ENCODE measurements around the gene XRCC1. TPM values are rescaled to one million over a fixed set of nuclear protein-coding genes. Genes with fewer than 3 reads are reported as not detected.
A peak's percentile ranks its signal among the peaks of the same experiment; 100 is the strongest.

Gene XRCC1
- total RNA-seq, 1 donor, result 14.2 TPM

GRCh38 chr19:43505941-43506340 lies 69.4 kb downstream of the XRCC1 start:
- no peaks in the 10 kb centered on the region for H3K9me3 ChIP-seq (ENCODE audit: low read depth, low read length)
- no peak overlapping the region for H3K4me3 ChIP-seq (ENCODE audit: low read length)
- H3K4me1 ChIP-seq (ENCODE audit: insufficient read depth, low read length), result peaks cover 26% of the 10 kb centered on the region
- no peaks in the 10 kb centered on the region for H3K27me3 ChIP-seq (ENCODE audit: insufficient read depth, low read length)

- no peaks in the 10 kb centered on the region for H3K9me3 ChIP-seq (ENCODE audit: low read depth, low read length)
- no peak overlapping the region for H3K4me3 ChIP-seq (ENCODE audit: low read length)
- peaks cover 26% of the 10 kb centered on the region for H3K4me1 ChIP-seq (ENCODE audit: insufficient read depth, low read length)
- H3K27me3 ChIP-seq (ENCODE audit: insufficient read depth, low read length), result no peaks in the 10 kb centered on the region
Observed at GRCh38 chr19:43505186-43505456, 70.2 kb downstream of the XRCC1 start.

- no peaks in the 10 kb centered on the region for H3K9me3 ChIP-seq (ENCODE audit: low read depth, low read length)
- peak within 1 kb of the TSS; percentile 72 for H3K4me3 ChIP-seq (ENCODE audit: low read length)
- H3K27me3 ChIP-seq (ENCODE audit: insufficient read depth, low read length), result no peaks in the 10 kb centered on the region
- H3K4me1 ChIP-seq (ENCODE audit: insufficient read depth, low read length), result peaks cover 26% of the 10 kb centered on the region
Observed at GRCh38 chr19:43504426-43505185, 70.7 kb downstream of the XRCC1 start, which contains the start of gene PHLDB3. Gene PHLDB3, minus strand, starts transcription at chr19:43504746. Its CDS starts 628 bp downstream, at chr19:43504118.

GRCh38 chr19:43503501-43504425 lies 71.6 kb downstream of the XRCC1 start:
- H3K4me3 ChIP-seq (ENCODE audit: low read length), result peak overlapping the region; percentile 72

GRCh38 chr19:43502419-43502976 lies 72.8 kb downstream of the XRCC1 start:
- Histone ChIP-seq H3K4me1 (ENCODE audit: insufficient read depth, low read length) (peaks cover 26% of the 10 kb centered on the region), H3K27me3 (ENCODE audit: insufficient read depth, low read length) (no peaks in the 10 kb centered on the region), H3K9me3 (ENCODE audit: low read depth, low read length) (no peaks in the 10 kb centered on the region), H3K4me3 (ENCODE audit: low read length) (no peak overlapping the region)

More at GRCh38 chr19:43503501-43504425, 71.6 kb downstream of the XRCC1 start:
- Histone ChIP-seq H3K4me1 (ENCODE audit: insufficient read depth, low read length) (peaks cover 26% of the 10 kb centered on the region), H3K27me3 (ENCODE audit: insufficient read depth, low read length) (no peaks in the 10 kb centered on the region), H3K9me3 (ENCODE audit: low read depth, low read length) (no peaks in the 10 kb centered on the region)

- no peak overlapping the region for H3K4me3 ChIP-seq (ENCODE audit: low read length)
- no peaks in the 10 kb centered on the region for H3K9me3 ChIP-seq (ENCODE audit: low read depth, low read length)
- no peaks in the 10 kb centered on the region for H3K27me3 ChIP-seq (ENCODE audit: insufficient read depth, low read length)
- peaks cover 26% of the 10 kb centered on the region for H3K4me1 ChIP-seq (ENCODE audit: insufficient read depth, low read length)
Observed at GRCh38 chr19:43501661-43502418, 73.5 kb downstream of the XRCC1 start.

GRCh38 chr19:43499042-43499441 lies 76.3 kb downstream of the XRCC1 start:
- H3K9me3 ChIP-seq (ENCODE audit: low read depth, low read length), result no peaks in the 10 kb centered on the region
- H3K27me3 ChIP-seq (ENCODE audit: insufficient read depth, low read length), result no peaks in the 10 kb centered on the region
- H3K4me1 ChIP-seq (ENCODE audit: insufficient read depth, low read length), result peaks cover 15% of the 10 kb centered on the region
- H3K4me3 ChIP-seq (ENCODE audit: low read length), result no peak overlapping the region

- H3K4me3 ChIP-seq (ENCODE audit: low read length), result no peak overlapping the region
- H3K27me3 ChIP-seq (ENCODE audit: insufficient read depth, low read length), result no peaks in the 10 kb centered on the region
- H3K4me1 ChIP-seq (ENCODE audit: insufficient read depth, low read length), result peaks cover 11% of the 10 kb centered on the region
- no peaks in the 10 kb centered on the region for H3K9me3 ChIP-seq (ENCODE audit: low read depth, low read length)
Observed at GRCh38 chr19:43498233-43498842, 77.0 kb downstream of the XRCC1 start.

GRCh38 chr19:43496960-43497359 lies 78.4 kb downstream of the XRCC1 start:
- H3K4me3 ChIP-seq (ENCODE audit: low read length), result no peak overlapping the region
- H3K27me3 ChIP-seq (ENCODE audit: insufficient read depth, low read length), result no peaks in the 10 kb centered on the region
- no peaks in the 10 kb centered on the region for H3K4me1 ChIP-seq (ENCODE audit: insufficient read depth, low read length)
- no peaks in the 10 kb centered on the region for H3K9me3 ChIP-seq (ENCODE audit: low read depth, low read length)

GRCh38 chr19:43495082-43495481 lies 80.2 kb downstream of the XRCC1 start:
- Histone ChIP-seq H3K27me3 (ENCODE audit: insufficient read depth, low read length) (no peaks in the 10 kb centered on the region), H3K4me3 (ENCODE audit: low read length) (no peak overlapping the region), H3K9me3 (ENCODE audit: low read depth, low read length) (no peaks in the 10 kb centered on the region), H3K4me1 (ENCODE audit: insufficient read depth, low read length) (no peaks in the 10 kb centered on the region)

Other genes with a start within 250 kb of the XRCC1 start
- gene CD177, start 221.8 kb downstream of the XRCC1 start, total RNA-seq, result not detected
- gene TEX101, start 160.6 kb downstream of the XRCC1 start, total RNA-seq, result 0.10 TPM
- gene LYPD3, start 109.9 kb downstream of the XRCC1 start, total RNA-seq, result 3.5 TPM
- gene PHLDB3, start 70.8 kb downstream of the XRCC1 start, total RNA-seq, result 17.1 TPM
- gene ETHE1, start 48.3 kb downstream of the XRCC1 start, total RNA-seq, result 30.6 TPM
- 0.31 TPM for gene ZNF575, start 42.3 kb downstream of the XRCC1 start, total RNA-seq
- 0.63 TPM for gene PINLYP, start 274 bp upstream of the XRCC1 start, total RNA-seq
- 19.5 TPM for gene IRGQ, start 20.6 kb upstream of the XRCC1 start, total RNA-seq
- gene ZNF576, start 21.1 kb upstream of the XRCC1 start, total RNA-seq, result 3.9 TPM
- gene SRRM5, start 36.6 kb upstream of the XRCC1 start, total RNA-seq, result 0.10 TPM
- 22.5 TPM for gene ZNF428, start 44.1 kb upstream of the XRCC1 start, total RNA-seq
- gene CADM4, start 64.3 kb upstream of the XRCC1 start, total RNA-seq, result 0.42 TPM
- 344 TPM for gene PLAUR, start 94.6 kb upstream of the XRCC1 start, total RNA-seq
- not detected for gene IRGC, start 140.5 kb upstream of the XRCC1 start, total RNA-seq
- 11.4 TPM for gene SMG9, start 179.4 kb upstream of the XRCC1 start, total RNA-seq
- gene KCNN4, start 205.4 kb upstream of the XRCC1 start, total RNA-seq, result 9.9 TPM
- not detected for gene LYPD5, start 226.9 kb upstream of the XRCC1 start, total RNA-seq